ENCODE results near the gene TMPO.

GRCh38 chr12:98538031-98538430 is 22.6 kb downstream of the TMPO start:
- TF ChIP-seq HOXC10 (CRISPR knock-in tag; IDR thresholded peaks at IDR 0.05) (no peak), ZBTB21 (tag by site-specific recombination; IDR thresholded peaks at IDR 0.05) (no peak), OSR2 (tag by site-specific recombination; IDR thresholded peaks at IDR 0.05) (no peak), KLF9 (tag by site-specific recombination; IDR thresholded peaks at IDR 0.05; ENCODE audit: low read depth) (no peak), ZNF792 (tag by site-specific recombination; IDR thresholded peaks at IDR 0.05) (no peak), REST (tag by site-specific recombination; IDR thresholded peaks at IDR 0.05) (no peak), GLI2 (tag by site-specific recombination; IDR thresholded peaks at IDR 0.05; ENCODE audit: borderline replicate concordance, low read depth) (no peak), CTCF (tag by site-specific recombination; IDR thresholded peaks at IDR 0.05) (no peak)
